MG63 (cell line): Measurements from ENCODE around the gene ZNF827. TPM values are rescaled to one million over a fixed set of nuclear protein-coding genes. Genes with fewer than 3 reads are reported as not detected.

ENCODE experiments used
- DNase-seq: peaks from one replicate; pipeline ENCODE4 v3.0.0-alpha.2; 2020
- H3K27me3 ChIP-seq: fragments of 250-450 bp; sonication (Bioruptor Pico); 2 replicates; pipeline ENCODE4 v1.5.1; 2020; ENCODE audit warnings: mild to moderate bottlenecking, moderate library complexity
- H3K36me3 ChIP-seq: fragments of 250-450 bp; sonication (Bioruptor Pico); 2 replicates; pipeline ENCODE4 v1.5.1; 2020; ENCODE audit warnings: mild to moderate bottlenecking, moderate library complexity
- H3K4me3 ChIP-seq: fragments of 250-450 bp; sonication (Bioruptor Pico); 2 replicates; pipeline ENCODE4 v1.5.1; 2020; ENCODE audit warnings: mild to moderate bottlenecking, moderate library complexity
- H3K9me3 ChIP-seq: fragments of 250-450 bp; sonication (Bioruptor Pico); 2 replicates; pipeline ENCODE4 v1.5.1; 2020; ENCODE audit warnings: mild to moderate bottlenecking, moderate library complexity
- total RNA-seq: library from RNA; depleted of rRNA; stranded (reverse); fragments of >200 nt; shearing (Covaris generic); gene quantifications from 2 replicates; pipeline ENCODE4 v1.2.3, GENCODE V29; 2014; ENCODE audit warnings: low replicate concordance

The ZNF827 gene
- total RNA-seq, 1 experiment from 2014 or later = 0.86 TPM

- Histone ChIP-seq H3K9me3 (no peaks in the 10 kb centered on the region), H3K36me3 (no peaks in the 10 kb centered on the region), H3K27me3 (no peaks in the 10 kb centered on the region), H3K4me3 (no peak overlapping the region)
- no peak for DNase-seq
Measured at GRCh38 chr4:145776208-145776607, 162.4 kb downstream of the ZNF827 start.

GRCh38 chr4:145775406-145775805 lies 163.2 kb downstream of the ZNF827 start:
- Histone ChIP-seq H3K9me3 (no peaks in the 10 kb centered on the region), H3K4me3 (no peak overlapping the region), H3K27me3 (no peaks in the 10 kb centered on the region), H3K36me3 (no peaks in the 10 kb centered on the region)
- no peak for DNase-seq

GRCh38 chr4:145774473-145774872 lies 164.2 kb downstream of the ZNF827 start:
- H3K4me3 ChIP-seq = no peak overlapping the region
- H3K36me3 ChIP-seq = no peaks in the 10 kb centered on the region
- no peaks in the 10 kb centered on the region for H3K9me3 ChIP-seq
- H3K27me3 ChIP-seq = no peaks in the 10 kb centered on the region
- no peak for DNase-seq

GRCh38 chr4:145773581-145774234 lies 164.9 kb downstream of the ZNF827 start:
- Histone ChIP-seq H3K27me3 (no peaks in the 10 kb centered on the region), H3K9me3 (no peaks in the 10 kb centered on the region), H3K4me3 (no peak overlapping the region), H3K36me3 (no peaks in the 10 kb centered on the region)
- DNase-seq = peak; percentile 51

GRCh38 chr4:145772347-145772746 lies 166.3 kb downstream of the ZNF827 start:
- no peak for DNase-seq
- Histone ChIP-seq H3K27me3 (no peaks in the 10 kb centered on the region), H3K4me3 (no peak overlapping the region), H3K9me3 (no peaks in the 10 kb centered on the region), H3K36me3 (no peaks in the 10 kb centered on the region)

- Histone ChIP-seq H3K36me3 (no peaks in the 10 kb centered on the region), H3K9me3 (no peaks in the 10 kb centered on the region), H3K27me3 (no peaks in the 10 kb centered on the region), H3K4me3 (no peak overlapping the region)
- no peak for DNase-seq
Measured at GRCh38 chr4:145770124-145770523, 168.5 kb downstream of the ZNF827 start.

GRCh38 chr4:145769450-145770037 lies 169.1 kb downstream of the ZNF827 start:
- Histone ChIP-seq H3K36me3 (no peaks in the 10 kb centered on the region), H3K4me3 (no peak overlapping the region), H3K27me3 (no peaks in the 10 kb centered on the region), H3K9me3 (no peaks in the 10 kb centered on the region)
- no peak for DNase-seq

GRCh38 chr4:145766273-145766672 lies 172.3 kb downstream of the ZNF827 start:
- H3K27me3 ChIP-seq = no peaks in the 10 kb centered on the region
- no peaks in the 10 kb centered on the region for H3K9me3 ChIP-seq
- H3K36me3 ChIP-seq = no peaks in the 10 kb centered on the region
- no peak overlapping the region for H3K4me3 ChIP-seq
- no peak for DNase-seq

GRCh38 chr4:145763399-145763798 lies 175.2 kb downstream of the ZNF827 start:
- Histone ChIP-seq H3K9me3 (no peaks in the 10 kb centered on the region), H3K4me3 (no peak overlapping the region), H3K27me3 (no peaks in the 10 kb centered on the region), H3K36me3 (no peaks in the 10 kb centered on the region)
- DNase-seq = no peak

GRCh38 chr4:145762719-145763118 lies 175.9 kb downstream of the ZNF827 start:
- H3K27me3 ChIP-seq = no peaks in the 10 kb centered on the region
- H3K9me3 ChIP-seq = no peaks in the 10 kb centered on the region
- DNase-seq = no peak
- H3K4me3 ChIP-seq = no peak overlapping the region
- no peaks in the 10 kb centered on the region for H3K36me3 ChIP-seq

- Histone ChIP-seq H3K27me3 (no peaks in the 10 kb centered on the region), H3K36me3 (no peaks in the 10 kb centered on the region), H3K4me3 (no peak overlapping the region), H3K9me3 (no peaks in the 10 kb centered on the region)
- no peak for DNase-seq
Measured at GRCh38 chr4:145760961-145761929, 177.4 kb downstream of the ZNF827 start.

- no peak for DNase-seq
- H3K27me3 ChIP-seq = no peaks in the 10 kb centered on the region
- no peak overlapping the region for H3K4me3 ChIP-seq
- H3K36me3 ChIP-seq = no peaks in the 10 kb centered on the region
- H3K9me3 ChIP-seq = no peaks in the 10 kb centered on the region
Measured at GRCh38 chr4:145760176-145760575, 178.4 kb downstream of the ZNF827 start.

GRCh38 chr4:145757188-145757587 lies 181.4 kb downstream of the ZNF827 start:
- Histone ChIP-seq H3K4me3 (no peak overlapping the region), H3K9me3 (no peaks in the 10 kb centered on the region), H3K27me3 (no peaks in the 10 kb centered on the region), H3K36me3 (no peaks in the 10 kb centered on the region)
- no peak for DNase-seq

- Histone ChIP-seq H3K36me3 (no peaks in the 10 kb centered on the region), H3K27me3 (no peaks in the 10 kb centered on the region)
- DNase-seq = no peak
Measured at GRCh38 chr4:145756244-145756643, 182.4 kb downstream of the ZNF827 start.

GRCh38 chr4:145755802-145756201 lies 182.8 kb downstream of the ZNF827 start:
- no peaks in the 10 kb centered on the region for H3K27me3 ChIP-seq
- DNase-seq = no peak
- no peaks in the 10 kb centered on the region for H3K9me3 ChIP-seq
- no peaks in the 10 kb centered on the region for H3K36me3 ChIP-seq
- no peak overlapping the region for H3K4me3 ChIP-seq

More at GRCh38 chr4:145756244-145756643, 182.4 kb downstream of the ZNF827 start:
- Histone ChIP-seq H3K4me3 (no peak overlapping the region), H3K9me3 (no peaks in the 10 kb centered on the region)

GRCh38 chr4:145743641-145744040 lies 195.0 kb downstream of the ZNF827 start:
- no peak for DNase-seq
- H3K27me3 ChIP-seq = no peaks in the 10 kb centered on the region
- H3K4me3 ChIP-seq = no peak overlapping the region
- H3K9me3 ChIP-seq = no peaks in the 10 kb centered on the region
- H3K36me3 ChIP-seq = no peaks in the 10 kb centered on the region

GRCh38 chr4:145740806-145741205 lies 197.8 kb downstream of the ZNF827 start:
- H3K4me3 ChIP-seq = no peak overlapping the region
- DNase-seq = no peak

More at GRCh38 chr4:145740806-145741205, 197.8 kb downstream of the ZNF827 start:
- Histone ChIP-seq H3K9me3 (no peaks in the 10 kb centered on the region), H3K27me3 (no peaks in the 10 kb centered on the region), H3K36me3 (no peaks in the 10 kb centered on the region)
